Activated CD4-positive, alpha-beta T cell treated with anti-CD3 and anti-CD28 coated beads, Interleukin-2, amount 10 ng/mL, durations not matched to agents 24 days and 14 days (primary cell): ENCODE results near the gene POLR2E. TPM values are rescaled to one million over a fixed set of nuclear protein-coding genes. Genes with fewer than 3 reads are reported as not detected.

Source experiments
- DNase-seq: peaks from one replicate; pipeline ENCODE4 v3.0.0; 2022
- H3K27ac Mint-ChIP-seq: one replicate; pipeline ENCODE4 v1.8.0; 2022; ENCODE audit warnings: mild to moderate bottlenecking, mixed read lengths
- H3K27me3 Mint-ChIP-seq: one replicate; pipeline ENCODE4 v1.8.0; 2022; ENCODE audit warnings: mixed read lengths
- H3K36me3 Mint-ChIP-seq: one replicate; pipeline ENCODE4 v1.8.0; 2022; ENCODE audit warnings: low read depth, mild to moderate bottlenecking, mixed read lengths
- H3K4me1 Mint-ChIP-seq: one replicate; pipeline ENCODE4 v1.8.0; 2021; ENCODE audit warnings: mixed read lengths
- H3K4me3 Mint-ChIP-seq: one replicate; pipeline ENCODE4 v1.8.0; 2022; ENCODE audit warnings: mild to moderate bottlenecking, moderate library complexity, mixed read lengths
- H3K9me3 Mint-ChIP-seq: one replicate; pipeline ENCODE4 v1.8.0; 2021; ENCODE audit warnings: mixed read lengths
- intact Hi-C: fragments of 100-400 bp; cut with micrococcal nuclease; formaldehyde crosslinking; loops from one replicate; pipeline ENCODE4 v1.15.1; 2023
- total RNA-seq: library from RNA; stranded (reverse); gene quantifications from 2 replicates; pipeline ENCODE4 v1.2.3, GENCODE V29; 2022

POLR2E gene
- total RNA-seq, 1 donor from 2014 or later = 273 TPM

- H3K9me3 Mint-ChIP-seq = no peaks in the 10 kb centered on the region
- no peaks in the 10 kb centered on the region for H3K27me3 Mint-ChIP-seq
- no peak overlapping the region for H3K4me3 Mint-ChIP-seq
- no peaks in the 10 kb centered on the region for H3K4me1 Mint-ChIP-seq
- no peak for DNase-seq
- H3K27ac Mint-ChIP-seq = no peak overlapping the region
- H3K36me3 Mint-ChIP-seq = peaks cover 22% of the 10 kb centered on the region
- intact Hi-C loops = no loop called here
Measured at GRCh38 chr19:1110809-1111640, 15.8 kb upstream of the POLR2E start.

GRCh38 chr19:1109697-1110671 is 14.8 kb upstream of the POLR2E start:
- Mint-ChIP-seq H3K36me3 (peaks cover 25% of the 10 kb centered on the region), H3K4me3 (no peak overlapping the region), H3K27me3 (no peaks in the 10 kb centered on the region), H3K27ac (no peak overlapping the region), H3K4me1 (no peaks in the 10 kb centered on the region), H3K9me3 (no peaks in the 10 kb centered on the region)
- no peak for DNase-seq
- intact Hi-C loops = no loop called here

- no peak overlapping the region for H3K4me3 Mint-ChIP-seq
- peaks cover 21% of the 10 kb centered on the region for H3K36me3 Mint-ChIP-seq
- no peaks in the 10 kb centered on the region for H3K27me3 Mint-ChIP-seq
- no peaks in the 10 kb centered on the region for H3K4me1 Mint-ChIP-seq
- no peaks in the 10 kb centered on the region for H3K9me3 Mint-ChIP-seq
- no peak for DNase-seq
- no peak overlapping the region for H3K27ac Mint-ChIP-seq
- intact Hi-C loops = no loop called here
Measured at GRCh38 chr19:1109032-1109551, 13.9 kb upstream of the POLR2E start.

GRCh38 chr19:1108291-1109031 is 13.3 kb upstream of the POLR2E start:
- DNase-seq = no peak
- Mint-ChIP-seq H3K4me3 (no peak overlapping the region), H3K27ac (no peak overlapping the region), H3K9me3 (no peaks in the 10 kb centered on the region), H3K4me1 (peaks cover 1% of the 10 kb centered on the region), H3K27me3 (no peaks in the 10 kb centered on the region), H3K36me3 (peaks cover 20% of the 10 kb centered on the region)
- intact Hi-C loops = no loop called here

GRCh38 chr19:1107661-1108261 is 12.6 kb upstream of the POLR2E start:
- H3K27ac Mint-ChIP-seq = no peak overlapping the region
- intact Hi-C loops = no loop called here
- H3K4me1 Mint-ChIP-seq = peaks cover 8% of the 10 kb centered on the region

GRCh38 chr19:1106841-1107660 is 11.9 kb upstream of the POLR2E start:
- intact Hi-C loops = no loop called here
- Mint-ChIP-seq H3K4me3 (peak overlapping the region; percentile 55), H3K27ac (no peak overlapping the region), H3K9me3 (no peaks in the 10 kb centered on the region), H3K4me1 (peaks cover 12% of the 10 kb centered on the region), H3K27me3 (no peaks in the 10 kb centered on the region), H3K36me3 (peaks cover 15% of the 10 kb centered on the region)
- DNase-seq = peak; percentile 68

More at GRCh38 chr19:1107661-1108261, 12.6 kb upstream of the POLR2E start:
- H3K27me3 Mint-ChIP-seq = no peaks in the 10 kb centered on the region
- H3K9me3 Mint-ChIP-seq = no peaks in the 10 kb centered on the region
- peaks cover 16% of the 10 kb centered on the region for H3K36me3 Mint-ChIP-seq
- no peak overlapping the region for H3K4me3 Mint-ChIP-seq
- DNase-seq = no peak

GRCh38 chr19:1105873-1106840 is 11.0 kb upstream of the POLR2E start:
- H3K4me3 Mint-ChIP-seq = peak overlapping the region; percentile 55
- H3K9me3 Mint-ChIP-seq = no peaks in the 10 kb centered on the region
- H3K27ac Mint-ChIP-seq = no peak overlapping the region
- H3K4me1 Mint-ChIP-seq = peaks cover 18% of the 10 kb centered on the region
- H3K27me3 Mint-ChIP-seq = no peaks in the 10 kb centered on the region
- peaks cover 15% of the 10 kb centered on the region for H3K36me3 Mint-ChIP-seq
- DNase-seq = peak; percentile 67
- intact Hi-C loops = no loop called here

- peak overlapping the region; percentile 75 for H3K4me3 Mint-ChIP-seq
- peaks cover 14% of the 10 kb centered on the region for H3K36me3 Mint-ChIP-seq
- H3K4me1 Mint-ChIP-seq = peaks cover 20% of the 10 kb centered on the region
- DNase-seq = peak; percentile 67
- H3K9me3 Mint-ChIP-seq = no peaks in the 10 kb centered on the region
- intact Hi-C loops = no loop called here
- H3K27me3 Mint-ChIP-seq = no peaks in the 10 kb centered on the region
- peak overlapping the region; percentile 25 for H3K27ac Mint-ChIP-seq
Measured at GRCh38 chr19:1105008-1105872, 10.1 kb upstream of the POLR2E start.

GRCh38 chr19:1104311-1105007 is 9.3 kb upstream of the POLR2E start:
- Mint-ChIP-seq H3K4me3 (peak overlapping the region; percentile 75), H3K27me3 (no peaks in the 10 kb centered on the region), H3K4me1 (peaks cover 27% of the 10 kb centered on the region), H3K9me3 (peaks cover 3% of the 10 kb centered on the region), H3K27ac (peak overlapping the region; percentile 25), H3K36me3 (peaks cover 15% of the 10 kb centered on the region)
- DNase-seq = peak; percentile 93
- intact Hi-C loops = loop anchor here (5.0 kb wide), 2 partner anchors 37 to 88 kb away; partner anchors contain the start of gene ARHGAP45

- peaks cover 17% of the 10 kb centered on the region for H3K36me3 Mint-ChIP-seq
- no peaks in the 10 kb centered on the region for H3K27me3 Mint-ChIP-seq
- peak within 1 kb of the TSS; percentile 92 for H3K27ac Mint-ChIP-seq
- H3K4me3 Mint-ChIP-seq = peak within 1 kb of the TSS; percentile 75
- intact Hi-C loops = loop anchor here (1.0 to 5.0 kb wide), 5 partner anchors 9 to 88 kb away; partner anchors contain the start of genes ARHGAP45, POLR2E, RNU6-2 and TMEM259
- H3K9me3 Mint-ChIP-seq = peaks cover 3% of the 10 kb centered on the region
- peak; percentile 99 for DNase-seq
- H3K4me1 Mint-ChIP-seq = peaks cover 33% of the 10 kb centered on the region
Measured at GRCh38 chr19:1103708-1104310, 8.6 kb upstream of the POLR2E start, which contains the start of gene GPX4. TSS of gene GPX4 (plus strand) at chr19:1103994. CDS start at chr19:1104044, 50 bp downstream.
